GM19351 (cell line): ENCODE data around the gene HOXA2.

Experiments
- ATAC-seq: cut with Tn5 transposase; IDR thresholded peaks from one replicate; pipeline ENCODE4 v1.9.1; 2021; ENCODE audit warnings: mild to moderate bottlenecking, moderate library complexity; ENCODE audit not compliant: unreplicated experiment

The HOXA2 gene

GRCh38 chr7:27100694-27101170 lies 1.8 kb downstream of the HOXA2 start:
- ATAC-seq = no peak

GRCh38 chr7:27099453-27100370 lies 2.8 kb downstream of the HOXA2 start:
- no peak for ATAC-seq

GRCh38 chr7:27098578-27099451 lies 3.7 kb downstream of the HOXA2 start:
- no peak for ATAC-seq

GRCh38 chr7:27097686-27098577 lies 4.6 kb downstream of the HOXA2 start:
- no peak for ATAC-seq

GRCh38 chr7:27096768-27097514 lies 5.5 kb downstream of the HOXA2 start:
- ATAC-seq = peak; percentile 4

- ATAC-seq = peak; percentile 89
These were observed 6.4 kb downstream of the HOXA2 start, which contains the start of gene HOXA1 for GRCh38 chr7:27095897-27096767. Gene HOXA1, minus strand, starts transcription at chr7:27096000. Its CDS starts 88 bp downstream, at chr7:27095912.

GRCh38 chr7:27095050-27095896 lies 7.2 kb downstream of the HOXA2 start:
- ATAC-seq = no peak

- no peak for ATAC-seq
These were observed 8.0 kb downstream of the HOXA2 start for GRCh38 chr7:27094304-27095049.

GRCh38 chr7:27093184-27093895 lies 9.1 kb downstream of the HOXA2 start:
- ATAC-seq = no peak

- ATAC-seq = no peak
These were observed 9.7 kb downstream of the HOXA2 start for GRCh38 chr7:27092819-27093110.

- no peak for ATAC-seq
These were observed 10.3 kb downstream of the HOXA2 start for GRCh38 chr7:27091941-27092818.

- no peak for ATAC-seq
These were observed 11.4 kb downstream of the HOXA2 start for GRCh38 chr7:27091105-27091504.

- no peak for ATAC-seq
These were observed 14.2 kb downstream of the HOXA2 start for GRCh38 chr7:27088002-27088922.

- ATAC-seq = peak; percentile 43
These were observed 18.8 kb downstream of the HOXA2 start for GRCh38 chr7:27083646-27084045.

GRCh38 chr7:27082171-27082570 lies 20.3 kb downstream of the HOXA2 start:
- no peak for ATAC-seq
